ENCODE data around the gene DGKG. TPM values are rescaled to one million over a fixed set of nuclear protein-coding genes. Genes with fewer than 3 reads are reported as not detected.

Gene DGKG
- total and polyA plus RNA-seq, 9 of the 15 experiments (the other 6 are each of a cell fraction or from before 2014, with no cell fraction given) = 0.01 to 0.36 (median 0.15) TPM

- no peak for TF ChIP-seq RFX7 (CRISPR knock-in tag; IDR thresholded peaks at IDR 0.05)
- TF ChIP-seq CREBBP (IDR thresholded peaks at IDR 0.05; ENCODE audit: low read depth, low read length) = no peak
- no peak for TF ChIP-seq ZNF592 (IDR thresholded peaks at IDR 0.05)
- no peak for TF ChIP-seq SNRNP70 (optimal IDR thresholded peaks at IDR 0.05; ENCODE audit: low read depth, low read length)
- peak; percentile 70 to 75 for TF ChIP-seq KDM1A (IDR thresholded peaks at IDR 0.05)
- TF ChIP-seq, protein P1, sequence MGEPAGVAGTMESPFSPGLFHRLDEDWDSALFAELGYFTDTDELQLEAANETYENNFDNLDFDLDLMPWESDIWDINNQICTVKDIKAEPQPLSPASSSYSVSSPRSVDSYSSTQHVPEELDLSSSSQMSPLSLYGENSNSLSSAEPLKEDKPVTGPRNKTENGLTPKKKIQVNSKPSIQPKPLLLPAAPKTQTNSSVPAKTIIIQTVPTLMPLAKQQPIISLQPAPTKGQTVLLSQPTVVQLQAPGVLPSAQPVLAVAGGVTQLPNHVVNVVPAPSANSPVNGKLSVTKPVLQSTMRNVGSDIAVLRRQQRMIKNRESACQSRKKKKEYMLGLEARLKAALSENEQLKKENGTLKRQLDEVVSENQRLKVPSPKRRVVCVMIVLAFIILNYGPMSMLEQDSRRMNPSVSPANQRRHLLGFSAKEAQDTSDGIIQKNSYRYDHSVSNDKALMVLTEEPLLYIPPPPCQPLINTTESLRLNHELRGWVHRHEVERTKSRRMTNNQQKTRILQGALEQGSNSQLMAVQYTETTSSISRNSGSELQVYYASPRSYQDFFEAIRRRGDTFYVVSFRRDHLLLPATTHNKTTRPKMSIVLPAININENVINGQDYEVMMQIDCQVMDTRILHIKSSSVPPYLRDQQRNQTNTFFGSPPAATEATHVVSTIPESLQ (CRISPR knock-in tag; IDR thresholded peaks at IDR 0.05) = no peak
- TF ChIP-seq ZBTB5 (IDR thresholded peaks at IDR 0.05) = no peak
- no peak for TF ChIP-seq GTF2F1 (IDR thresholded peaks at IDR 0.05; ENCODE audit: low read depth, low read length)
- TF ChIP-seq ZNF766 (CRISPR knock-in tag; conservative IDR thresholded peaks at IDR 0.05) = no peak
- TF ChIP-seq ZNF280B (CRISPR knock-in tag; IDR thresholded peaks at IDR 0.05) = no peak
- no peak for TF ChIP-seq FOXK1 (CRISPR knock-in tag; IDR thresholded peaks at IDR 0.05; ENCODE audit: borderline replicate concordance)
- no peak for TF ChIP-seq TRIM28 (IDR thresholded peaks at IDR 0.05)
- TF ChIP-seq KAT7 (CRISPR knock-in tag; IDR thresholded peaks at IDR 0.05; ENCODE audit: borderline replicate concordance) = no peak
- TF ChIP-seq FOXK2 (conservative IDR thresholded peaks at IDR 0.05 in 1 of 2, IDR thresholded peaks at IDR 0.05 in 1 of 2; ENCODE audit: low read depth in 2 of 2) = no peak
- TF ChIP-seq, protein P2, sequence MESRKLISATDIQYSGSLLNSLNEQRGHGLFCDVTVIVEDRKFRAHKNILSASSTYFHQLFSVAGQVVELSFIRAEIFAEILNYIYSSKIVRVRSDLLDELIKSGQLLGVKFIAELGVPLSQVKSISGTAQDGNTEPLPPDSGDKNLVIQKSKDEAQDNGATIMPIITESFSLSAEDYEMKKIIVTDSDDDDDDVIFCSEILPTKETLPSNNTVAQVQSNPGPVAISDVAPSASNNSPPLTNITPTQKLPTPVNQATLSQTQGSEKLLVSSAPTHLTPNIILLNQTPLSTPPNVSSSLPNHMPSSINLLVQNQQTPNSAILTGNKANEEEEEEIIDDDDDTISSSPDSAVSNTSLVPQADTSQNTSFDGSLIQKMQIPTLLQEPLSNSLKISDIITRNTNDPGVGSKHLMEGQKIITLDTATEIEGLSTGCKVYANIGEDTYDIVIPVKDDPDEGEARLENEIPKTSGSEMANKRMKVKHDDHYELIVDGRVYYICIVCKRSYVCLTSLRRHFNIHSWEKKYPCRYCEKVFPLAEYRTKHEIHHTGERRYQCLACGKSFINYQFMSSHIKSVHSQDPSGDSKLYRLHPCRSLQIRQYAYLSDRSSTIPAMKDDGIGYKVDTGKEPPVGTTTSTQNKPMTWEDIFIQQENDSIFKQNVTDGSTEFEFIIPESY (CRISPR knock-in tag; IDR thresholded peaks at IDR 0.05) = no peak
These were observed 254.6 kb downstream of the DGKG start (continued) for GRCh38 chr3:186107215-186108105.
